Hepatocyte (in vitro differentiated cells): ENCODE data around the gene ARHGAP15. TPM values are rescaled to one million over a fixed set of nuclear protein-coding genes. Genes with fewer than 3 reads are reported as not detected.

ENCODE experiments used
- DNase-seq: peaks from one replicate; pipeline ENCODE4 v3.0.0-alpha.2; 2016; ENCODE audit warnings: low spot score
- H2AFZ ChIP-seq: fragments of 200-600 bp; sonication (generic); 2 replicates; pipeline ENCODE4 v1.6.0; 2016; ENCODE audit warnings: antibody characterized with exemption, mild to moderate bottlenecking
- H3K27ac ChIP-seq: fragments of 200-600 bp; sonication (generic); 2 replicates; pipeline ENCODE4 v1.5.1; 2016; ENCODE audit warnings: mild to moderate bottlenecking
- H3K27me3 ChIP-seq: fragments of 200-600 bp; sonication (generic); 2 replicates; pipeline ENCODE4 v1.6.1; 2016
- H3K36me3 ChIP-seq: fragments of 200-600 bp; sonication (generic); replicated peaks from 2 replicates; pipeline ENCODE4 v1.5.1; 2016; ENCODE audit warnings: low read depth; ENCODE audit not compliant: insufficient read depth
- H3K4me1 ChIP-seq: fragments of 200-600 bp; sonication (generic); 2 replicates; pipeline ENCODE4 v1.5.1; 2016; ENCODE audit warnings: mild to moderate bottlenecking, moderate library complexity; ENCODE audit not compliant: insufficient read depth
- H3K4me2 ChIP-seq: fragments of 200-600 bp; sonication (generic); 2 replicates; pipeline ENCODE4 v1.6.0; 2016
- H3K4me3 ChIP-seq: fragments of 200-600 bp; sonication (generic); 2 replicates; pipeline ENCODE4 v1.5.1; 2016; ENCODE audit warnings: mild to moderate bottlenecking
- H3K79me2 ChIP-seq: fragments of 200-600 bp; sonication (generic); 2 replicates; pipeline ENCODE4 v1.6.0; 2017; ENCODE audit warnings: mild to moderate bottlenecking
- H3K9me2 ChIP-seq: fragments of 200-600 bp; sonication (generic); replicated peaks from 2 replicates; pipeline ENCODE4 v1.6.0; 2017; ENCODE audit warnings: mild to moderate bottlenecking; ENCODE audit not compliant: insufficient read depth
- H3K9me3 ChIP-seq: fragments of 200-600 bp; sonication (generic); 2 replicates; pipeline ENCODE4 v1.5.1; 2016; ENCODE audit warnings: low read depth, mild to moderate bottlenecking
- H4K20me1 ChIP-seq: fragments of 200-600 bp; sonication (generic); 2 replicates; pipeline ENCODE4 v1.6.0; 2016; ENCODE audit warnings: mild to moderate bottlenecking; ENCODE audit not compliant: insufficient read depth, poor library complexity, severe bottlenecking
- CTCF ChIP-seq: fragments of 200-600 bp; sonication (generic); IDR thresholded peaks from 2 replicates; pipeline ENCODE4 v1.5.1; 2016; ENCODE audit warnings: antibody characterized with exemption, mild to moderate bottlenecking; ENCODE audit not compliant: poor library complexity
- EZH2 ChIP-seq: fragments of 200-600 bp; sonication (generic); IDR thresholded peaks from 2 replicates; pipeline ENCODE4 v1.6.1; 2016; ENCODE audit warnings: antibody characterized with exemption, mild to moderate bottlenecking, borderline replicate concordance
- EZH2phosphoT487 ChIP-seq: fragments of 200-600 bp; sonication (generic); IDR thresholded peaks from one replicate; pipeline ENCODE4 v1.6.1; 2018; ENCODE audit warnings: antibody characterized with exemption, mild to moderate bottlenecking, low read depth, moderate library complexity; ENCODE audit not compliant: unreplicated experiment, severe bottlenecking
- WGBS: methylation state at CpG from one replicate; pipeline ENCODE4 v1.1.6; 2016; ENCODE audit warnings: low lambda C conversion rate; ENCODE audit errors: missing lambda C conversion rate; 5-methylcytosine and 5-hydroxymethylcytosine counted together
- polyA plus RNA-seq: library from polyadenylated mRNA; unstranded; fragments of >200 nt; fragmentation: Nextera tagmentation; extraction: Ambion mirVana; gene quantifications from 2 replicates; pipeline ENCODE4 v1.2.1, GENCODE V29; 2016
- total RNA-seq: library from RNA; depleted of rRNA; stranded (reverse); fragments of >200 nt; gene quantifications from 2 replicates; pipeline ENCODE4 v1.2.3, GENCODE V29; 2014

Gene ARHGAP15
- total and polyA plus RNA-seq, 2 experiments from 2014 or later: 0.17 TPM; not detected in 1

- WGBS: 70% methylated on average over 2 of the region's 2 CpGs
- no peak for TF ChIP-seq EZH2phosphoT487
- no peak for TF ChIP-seq EZH2
- no peak for TF ChIP-seq CTCF
- Histone ChIP-seq H2AFZ (no peak overlapping the region), H3K79me2 (no peaks in the 10 kb centered on the region), H3K9me3 (no peaks in the 10 kb centered on the region), H3K4me1 (peaks cover 5% of the 10 kb centered on the region), H3K4me3 (no peak overlapping the region), H4K20me1 (no peaks in the 10 kb centered on the region), H3K27ac (no peak overlapping the region), H3K9me2 (no peaks in the 10 kb centered on the region), H3K36me3 (no peaks in the 10 kb centered on the region), H3K27me3 (no peaks in the 10 kb centered on the region), H3K4me2 (no peak overlapping the region)
- DNase-seq: no peak
These were observed 429.9 kb downstream of the ARHGAP15 start for GRCh38 chr2:143559147-143559546.

GRCh38 chr2:143560724-143561123 is 431.5 kb downstream of the ARHGAP15 start:
- no peaks in the 10 kb centered on the region for H3K27me3 ChIP-seq
- DNase-seq: no peak
- TF ChIP-seq EZH2 (no peak), CTCF (no peak), EZH2phosphoT487 (no peak)
- peaks cover 5% of the 10 kb centered on the region for H3K4me1 ChIP-seq
- H3K9me3 ChIP-seq: no peaks in the 10 kb centered on the region
- 91% methylated on average over 7 of the region's 7 CpGs for WGBS
- no peak overlapping the region for H3K4me2 ChIP-seq
- no peaks in the 10 kb centered on the region for H3K79me2 ChIP-seq
- no peak overlapping the region for H3K4me3 ChIP-seq
- H3K27ac ChIP-seq: no peak overlapping the region
- H4K20me1 ChIP-seq: no peaks in the 10 kb centered on the region
- no peak overlapping the region for H2AFZ ChIP-seq
- H3K36me3 ChIP-seq: no peaks in the 10 kb centered on the region
- H3K9me2 ChIP-seq: no peaks in the 10 kb centered on the region

GRCh38 chr2:143564419-143564818 is 435.2 kb downstream of the ARHGAP15 start:
- H3K79me2 ChIP-seq: no peaks in the 10 kb centered on the region
- DNase-seq: no peak
- no peak overlapping the region for H3K4me3 ChIP-seq
- H3K4me2 ChIP-seq: no peak overlapping the region
- no peaks in the 10 kb centered on the region for H3K36me3 ChIP-seq
- H2AFZ ChIP-seq: no peak overlapping the region
- 95% methylated on average over 2 of the region's 2 CpGs for WGBS
- no peaks in the 10 kb centered on the region for H4K20me1 ChIP-seq
- H3K27ac ChIP-seq: no peak overlapping the region
- H3K4me1 ChIP-seq: no peaks in the 10 kb centered on the region
- no peak for TF ChIP-seq EZH2
- TF ChIP-seq CTCF: no peak
- TF ChIP-seq EZH2phosphoT487: no peak
- no peaks in the 10 kb centered on the region for H3K27me3 ChIP-seq
- no peaks in the 10 kb centered on the region for H3K9me2 ChIP-seq
- no peaks in the 10 kb centered on the region for H3K9me3 ChIP-seq

GRCh38 chr2:143571747-143572146 is 442.5 kb downstream of the ARHGAP15 start:
- no peak overlapping the region for H3K4me3 ChIP-seq
- DNase-seq: no peak
- H3K9me3 ChIP-seq: no peaks in the 10 kb centered on the region
- no peaks in the 10 kb centered on the region for H3K9me2 ChIP-seq
- H3K27ac ChIP-seq: no peak overlapping the region
- H4K20me1 ChIP-seq: no peaks in the 10 kb centered on the region
- no peaks in the 10 kb centered on the region for H3K79me2 ChIP-seq
- TF ChIP-seq EZH2 (no peak), EZH2phosphoT487 (no peak), CTCF (no peak)
- H2AFZ ChIP-seq: no peak overlapping the region
- H3K36me3 ChIP-seq: no peaks in the 10 kb centered on the region
- no peaks in the 10 kb centered on the region for H3K27me3 ChIP-seq
- WGBS: 91% methylated on average over 1 of the region's 1 CpG
- no peak overlapping the region for H3K4me2 ChIP-seq
- no peaks in the 10 kb centered on the region for H3K4me1 ChIP-seq
